Measurements from ENCODE around the gene MALAT1. TPM values are rescaled to one million over a fixed set of nuclear protein-coding genes. Genes with fewer than 3 reads are reported as not detected.

Gene MALAT1
- total RNA-seq, 6 donors from 2014 or later = 9,697 to 52,390 (median 19,698) TPM

DNA sequence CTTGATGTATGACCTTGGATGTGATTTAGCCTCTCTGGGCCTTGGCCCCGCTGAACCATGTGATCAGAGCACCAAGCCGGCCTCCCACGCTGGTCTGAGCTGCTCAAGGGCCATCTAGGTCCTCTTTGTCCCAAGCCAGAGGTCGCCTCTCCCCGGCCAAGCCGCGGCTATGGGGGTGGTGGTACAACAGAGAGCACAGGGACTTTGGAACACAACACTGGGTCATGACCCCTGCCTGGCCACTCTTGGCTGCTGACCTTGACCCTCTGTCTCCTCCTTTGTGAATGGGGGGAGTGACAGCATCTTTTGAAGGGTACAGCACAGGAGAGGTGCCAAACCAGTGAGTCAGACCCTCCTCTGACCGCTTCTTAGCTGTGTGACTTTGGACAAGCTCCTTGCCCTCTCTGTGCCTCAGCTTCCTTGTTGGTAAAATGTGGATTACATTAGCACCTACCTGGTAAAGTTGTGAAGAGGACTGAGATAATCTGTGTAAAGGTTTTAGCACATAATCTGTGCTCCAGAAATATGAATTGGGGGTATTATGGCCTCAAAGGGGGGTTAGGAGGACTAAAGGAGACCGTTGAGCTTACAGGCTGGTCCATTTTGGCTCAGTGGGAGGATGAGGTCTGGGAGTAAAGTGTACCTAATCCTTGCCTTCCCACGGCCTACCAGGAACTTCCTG is 30.8 kb downstream of the MALAT1 start:
- Histone ChIP-seq H3K36me3 (peaks cover 19 to 79% (median 49%) of the 10 kb centered on the region in 4 donors), H3K9me3 (no peaks in the 10 kb centered on the region), H3K4me3 (no peak overlapping the region), H3K4me1 (peaks cover 12 to 16% (median 15%) of the 10 kb centered on the region in 4 donors), H3K27me3 (no peaks in the 10 kb centered on the region), H3K27ac (no peak overlapping the region)
- 78 to 85% methylated on average over 3 to 10 of the region's 10 CpGs for WGBS, 2 donors
- TF ChIP-seq EP300 (IDR thresholded peaks at IDR 0.05) = no peak
- TF ChIP-seq POLR2A (IDR thresholded peaks at IDR 0.05) = no peak
- TF ChIP-seq POLR2AphosphoS5 (IDR thresholded peaks at IDR 0.05) = no peak
- no peak for TF ChIP-seq CTCF (IDR thresholded peaks at IDR 0.05)
- ATAC-seq (ENCODE audit: low FRiP score in 2 of 2) (no peak), DNase-seq (peak in 1 of 2 donors; percentile 72)

- Histone ChIP-seq H3K4me3 (no peak overlapping the region), H3K9me3 (no peaks in the 10 kb centered on the region), H3K4me1 (peaks cover 12 to 16% (median 15%) of the 10 kb centered on the region in 4 donors), H3K27ac (no peak overlapping the region), H3K27me3 (no peaks in the 10 kb centered on the region), H3K36me3 (peaks cover 19 to 85% (median 52%) of the 10 kb centered on the region in 4 donors)
- no peak for TF ChIP-seq CTCF (IDR thresholded peaks at IDR 0.05)
- no peak for TF ChIP-seq POLR2AphosphoS5 (IDR thresholded peaks at IDR 0.05)
- no peak for TF ChIP-seq EP300 (IDR thresholded peaks at IDR 0.05)
- no peak for TF ChIP-seq POLR2A (IDR thresholded peaks at IDR 0.05)
- DNase-seq (no peak), ATAC-seq (ENCODE audit: low FRiP score in 2 of 2) (no peak)
- 87 to 91% methylated on average over 5 of the region's 5 CpGs for WGBS, 2 donors
Measured at GRCh38 chr11:65530157-65530496, 31.3 kb downstream of the MALAT1 start.

DNA sequence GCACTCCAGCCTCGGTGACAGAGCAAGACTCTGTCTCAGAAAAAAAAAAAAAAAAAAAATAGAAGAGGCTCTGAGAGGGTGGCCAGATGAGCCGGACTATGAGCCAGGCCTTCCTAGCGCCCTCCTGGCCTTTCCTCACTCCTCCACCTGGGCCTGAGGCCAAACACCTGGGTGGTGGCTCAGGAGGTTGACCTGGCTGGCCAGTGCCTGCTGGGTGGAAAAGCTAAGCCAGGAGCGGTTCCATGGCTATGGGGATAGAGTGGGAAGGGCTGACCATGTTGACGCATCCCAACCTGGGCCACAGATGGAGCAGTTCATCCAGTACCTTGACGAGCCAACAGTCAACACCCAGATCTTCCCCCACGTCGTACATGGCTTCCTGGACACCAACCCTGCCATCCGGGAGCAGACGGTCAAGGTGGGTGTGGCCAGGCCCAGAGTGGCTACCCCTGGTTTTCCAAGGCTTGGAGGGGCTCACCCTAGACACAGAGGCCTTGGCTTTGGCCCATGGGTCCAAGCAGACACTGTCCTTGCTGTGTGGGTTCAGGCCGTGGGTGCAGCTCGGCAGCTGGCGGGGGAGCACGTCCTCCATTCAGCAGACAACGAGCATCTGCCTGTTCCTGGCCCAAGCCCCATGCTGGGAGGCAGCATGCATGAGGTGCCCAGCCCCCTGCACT is 33.7 kb downstream of the MALAT1 start:
- H3K27me3 ChIP-seq = no peaks in the 10 kb centered on the region
- H3K27ac ChIP-seq = no peak overlapping the region
- DNase-seq (no peak), ATAC-seq (ENCODE audit: low FRiP score in 2 of 2) (no peak)
- H3K4me3 ChIP-seq = no peak overlapping the region
- TF ChIP-seq POLR2AphosphoS5 (IDR thresholded peaks at IDR 0.05) (no peak), EP300 (IDR thresholded peaks at IDR 0.05) (no peak), POLR2A (IDR thresholded peaks at IDR 0.05) (no peak), CTCF (IDR thresholded peaks at IDR 0.05) (no peak)
- no peaks in the 10 kb centered on the region for H3K4me1 ChIP-seq
- 81 to 87% methylated on average over 12 to 14 of the region's 15 CpGs for WGBS, 2 donors
- peaks cover 19 to 94% (median 70%) of the 10 kb centered on the region in 4 donors for H3K36me3 ChIP-seq
- H3K9me3 ChIP-seq = no peaks in the 10 kb centered on the region

- Histone ChIP-seq H3K27ac (no peak overlapping the region), H3K27me3 (no peaks in the 10 kb centered on the region), H3K9me3 (no peaks in the 10 kb centered on the region), H3K4me3 (no peak overlapping the region), H3K36me3 (peaks cover 19 to 91% (median 74%) of the 10 kb centered on the region in 4 donors), H3K4me1 (peaks cover 6 to 12% (median 8%) of the 10 kb centered on the region in 4 donors)
- no peak for TF ChIP-seq EP300 (IDR thresholded peaks at IDR 0.05)
- no peak for TF ChIP-seq POLR2AphosphoS5 (IDR thresholded peaks at IDR 0.05)
- TF ChIP-seq POLR2A (IDR thresholded peaks at IDR 0.05) = no peak
- no peak for TF ChIP-seq CTCF (IDR thresholded peaks at IDR 0.05)
- ATAC-seq (ENCODE audit: low FRiP score in 2 of 2) (no peak), DNase-seq (no peak)
- 79 to 86% methylated on average over 5 to 9 of the region's 9 CpGs for WGBS, 2 donors
Measured at GRCh38 chr11:65535102-65535501, 36.3 kb downstream of the MALAT1 start.

Data from upper lobe of left lung (tissue), 6 donors.